H1 (cell line): Measurements from ENCODE around the gene CUL2. TPM values are rescaled to one million over a fixed set of nuclear protein-coding genes. Genes with fewer than 3 reads are reported as not detected.

Source experiments
- CBX8 ChIP-seq: fragments of 300-800, 300-1000 bp; sonication (generic); IDR thresholded peaks from 2 replicates; pipeline ENCODE4 v1.7.1; 2016; ENCODE audit warnings: low read depth, low read length, borderline replicate concordance
- EP300 ChIP-seq, 2 experiments: IDR thresholded peaks; 1 replicate in 1 of 2; 2 replicates in 1 of 2; pipeline ENCODE4 v1.6.1; 2011 to 2012; ENCODE audit warnings: low read depth in 2 of 2, low read length in 2 of 2, mild to moderate bottlenecking in 2 of 2, borderline replicate concordance in 1 of 2, inconsistent platforms in 1 of 2, moderate library complexity in 1 of 2
- GABPA ChIP-seq: IDR thresholded peaks from 2 replicates; pipeline ENCODE4 v1.6.1; 2011; ENCODE audit warnings: mild to moderate bottlenecking, low read length, moderate library complexity, borderline replicate concordance; ENCODE audit not compliant: insufficient read depth
- HDAC2 ChIP-seq, 2 experiments: fragments of 300-600 bp in 1 of 2; sonication (generic) in 1 of 2; IDR thresholded peaks; 2 replicates each; pipeline ENCODE4 v1.6.1; 2011 to 2012; ENCODE audit warnings: low read depth in 2 of 2, low read length in 2 of 2, mild to moderate bottlenecking in 2 of 2, moderate library complexity in 2 of 2, borderline replicate concordance in 1 of 2, inconsistent platforms in 1 of 2
- HDAC6 ChIP-seq: IDR thresholded peaks from one replicate; pipeline ENCODE4 v1.7.1; 2012; ENCODE audit warnings: low read depth, mild to moderate bottlenecking, inconsistent platforms, low read length, moderate library complexity
- POU5F1 ChIP-seq: IDR thresholded peaks from 2 replicates; pipeline ENCODE4 v1.6.1; 2011; ENCODE audit warnings: low read depth, mild to moderate bottlenecking, low read length, moderate library complexity
- RAD21 ChIP-seq, 2 experiments: IDR thresholded peaks in 1 of 2; conservative IDR thresholded peaks in 1 of 2; 2 replicates each; pipeline ENCODE4 v1.6.1; 2011; ENCODE audit warnings: low read depth in 2 of 2, low read length in 2 of 2, improper control_type of control experiment in 1 of 2, inconsistent platforms in 1 of 2, mild to moderate bottlenecking in 1 of 2, moderate library complexity in 1 of 2
- RFX5 ChIP-seq: IDR thresholded peaks from 2 replicates; pipeline ENCODE4 v1.6.1; 2011; ENCODE audit warnings: low read depth, low read length, improper control_type of control experiment, borderline replicate concordance
- SP1 ChIP-seq: IDR thresholded peaks from 2 replicates; pipeline ENCODE4 v1.6.1; 2011; ENCODE audit warnings: low read depth, low read length
- polyA plus RNA-seq, 7 experiments: library from polyadenylated mRNA; depleted of rRNA in 3 of 7; stranded (reverse) in 5 of 7; unstranded in 2 of 7; fragments of >200 nt in 5 of 7; fragments of 200-250 nt in 2 of 7; gene quantifications; 1 replicate in 5 of 7; 2 replicates in 1 of 7; 4 replicates in 1 of 7; pipeline versions ENCODE4 v1.2.1 to v1.2.3, GENCODE V29; 2011 to 2013; ENCODE audit warnings: missing spikeins in 2 of 7, mixed read lengths in 2 of 7
- total RNA-seq: library from RNA; stranded (reverse); fragmentation: NEBNext Ultra II Directional; extraction: Animal tissue kit (Norgen Biotek cat#: 25700); gene quantifications from 2 replicates; pipeline ENCODE4 v1.2.1, GENCODE V29; 2021
- TF ChIP-seq, protein P1 (sequence below): fragments of 300-600 bp; sonication (generic); IDR thresholded peaks from 2 replicates; pipeline ENCODE4 v1.7.1; 2012; ENCODE audit warnings: low read length, moderate library complexity, mild to moderate bottlenecking, inconsistent platforms; ENCODE audit not compliant: insufficient replicate concordance

CUL2 gene
- total and polyA plus RNA-seq, 2 of the 8 experiments (the other 6 are each of a cell fraction or from before 2014, with no cell fraction given): 10.2 to 43.1 TPM

DNA sequence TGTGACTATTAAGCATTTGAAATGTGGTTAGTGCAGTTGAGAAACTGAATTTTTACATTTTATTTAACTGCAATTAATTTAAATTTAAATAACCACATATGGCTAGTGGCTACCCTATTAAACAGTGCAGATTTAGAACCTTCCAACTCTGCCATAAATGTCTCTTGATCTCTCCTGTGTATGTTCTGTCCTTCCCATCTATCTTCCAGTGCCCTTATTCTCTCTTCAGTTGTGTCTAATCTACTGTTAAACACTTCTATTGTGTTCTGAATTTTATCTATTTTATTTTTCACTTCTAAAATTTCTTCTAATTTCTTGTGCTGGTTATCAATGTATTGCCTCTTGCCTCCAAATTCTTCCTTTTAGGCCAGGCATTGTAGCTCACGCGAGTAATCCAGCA lies 105.0 kb downstream of the CUL2 start (continued):
- TF ChIP-seq, protein P1, sequence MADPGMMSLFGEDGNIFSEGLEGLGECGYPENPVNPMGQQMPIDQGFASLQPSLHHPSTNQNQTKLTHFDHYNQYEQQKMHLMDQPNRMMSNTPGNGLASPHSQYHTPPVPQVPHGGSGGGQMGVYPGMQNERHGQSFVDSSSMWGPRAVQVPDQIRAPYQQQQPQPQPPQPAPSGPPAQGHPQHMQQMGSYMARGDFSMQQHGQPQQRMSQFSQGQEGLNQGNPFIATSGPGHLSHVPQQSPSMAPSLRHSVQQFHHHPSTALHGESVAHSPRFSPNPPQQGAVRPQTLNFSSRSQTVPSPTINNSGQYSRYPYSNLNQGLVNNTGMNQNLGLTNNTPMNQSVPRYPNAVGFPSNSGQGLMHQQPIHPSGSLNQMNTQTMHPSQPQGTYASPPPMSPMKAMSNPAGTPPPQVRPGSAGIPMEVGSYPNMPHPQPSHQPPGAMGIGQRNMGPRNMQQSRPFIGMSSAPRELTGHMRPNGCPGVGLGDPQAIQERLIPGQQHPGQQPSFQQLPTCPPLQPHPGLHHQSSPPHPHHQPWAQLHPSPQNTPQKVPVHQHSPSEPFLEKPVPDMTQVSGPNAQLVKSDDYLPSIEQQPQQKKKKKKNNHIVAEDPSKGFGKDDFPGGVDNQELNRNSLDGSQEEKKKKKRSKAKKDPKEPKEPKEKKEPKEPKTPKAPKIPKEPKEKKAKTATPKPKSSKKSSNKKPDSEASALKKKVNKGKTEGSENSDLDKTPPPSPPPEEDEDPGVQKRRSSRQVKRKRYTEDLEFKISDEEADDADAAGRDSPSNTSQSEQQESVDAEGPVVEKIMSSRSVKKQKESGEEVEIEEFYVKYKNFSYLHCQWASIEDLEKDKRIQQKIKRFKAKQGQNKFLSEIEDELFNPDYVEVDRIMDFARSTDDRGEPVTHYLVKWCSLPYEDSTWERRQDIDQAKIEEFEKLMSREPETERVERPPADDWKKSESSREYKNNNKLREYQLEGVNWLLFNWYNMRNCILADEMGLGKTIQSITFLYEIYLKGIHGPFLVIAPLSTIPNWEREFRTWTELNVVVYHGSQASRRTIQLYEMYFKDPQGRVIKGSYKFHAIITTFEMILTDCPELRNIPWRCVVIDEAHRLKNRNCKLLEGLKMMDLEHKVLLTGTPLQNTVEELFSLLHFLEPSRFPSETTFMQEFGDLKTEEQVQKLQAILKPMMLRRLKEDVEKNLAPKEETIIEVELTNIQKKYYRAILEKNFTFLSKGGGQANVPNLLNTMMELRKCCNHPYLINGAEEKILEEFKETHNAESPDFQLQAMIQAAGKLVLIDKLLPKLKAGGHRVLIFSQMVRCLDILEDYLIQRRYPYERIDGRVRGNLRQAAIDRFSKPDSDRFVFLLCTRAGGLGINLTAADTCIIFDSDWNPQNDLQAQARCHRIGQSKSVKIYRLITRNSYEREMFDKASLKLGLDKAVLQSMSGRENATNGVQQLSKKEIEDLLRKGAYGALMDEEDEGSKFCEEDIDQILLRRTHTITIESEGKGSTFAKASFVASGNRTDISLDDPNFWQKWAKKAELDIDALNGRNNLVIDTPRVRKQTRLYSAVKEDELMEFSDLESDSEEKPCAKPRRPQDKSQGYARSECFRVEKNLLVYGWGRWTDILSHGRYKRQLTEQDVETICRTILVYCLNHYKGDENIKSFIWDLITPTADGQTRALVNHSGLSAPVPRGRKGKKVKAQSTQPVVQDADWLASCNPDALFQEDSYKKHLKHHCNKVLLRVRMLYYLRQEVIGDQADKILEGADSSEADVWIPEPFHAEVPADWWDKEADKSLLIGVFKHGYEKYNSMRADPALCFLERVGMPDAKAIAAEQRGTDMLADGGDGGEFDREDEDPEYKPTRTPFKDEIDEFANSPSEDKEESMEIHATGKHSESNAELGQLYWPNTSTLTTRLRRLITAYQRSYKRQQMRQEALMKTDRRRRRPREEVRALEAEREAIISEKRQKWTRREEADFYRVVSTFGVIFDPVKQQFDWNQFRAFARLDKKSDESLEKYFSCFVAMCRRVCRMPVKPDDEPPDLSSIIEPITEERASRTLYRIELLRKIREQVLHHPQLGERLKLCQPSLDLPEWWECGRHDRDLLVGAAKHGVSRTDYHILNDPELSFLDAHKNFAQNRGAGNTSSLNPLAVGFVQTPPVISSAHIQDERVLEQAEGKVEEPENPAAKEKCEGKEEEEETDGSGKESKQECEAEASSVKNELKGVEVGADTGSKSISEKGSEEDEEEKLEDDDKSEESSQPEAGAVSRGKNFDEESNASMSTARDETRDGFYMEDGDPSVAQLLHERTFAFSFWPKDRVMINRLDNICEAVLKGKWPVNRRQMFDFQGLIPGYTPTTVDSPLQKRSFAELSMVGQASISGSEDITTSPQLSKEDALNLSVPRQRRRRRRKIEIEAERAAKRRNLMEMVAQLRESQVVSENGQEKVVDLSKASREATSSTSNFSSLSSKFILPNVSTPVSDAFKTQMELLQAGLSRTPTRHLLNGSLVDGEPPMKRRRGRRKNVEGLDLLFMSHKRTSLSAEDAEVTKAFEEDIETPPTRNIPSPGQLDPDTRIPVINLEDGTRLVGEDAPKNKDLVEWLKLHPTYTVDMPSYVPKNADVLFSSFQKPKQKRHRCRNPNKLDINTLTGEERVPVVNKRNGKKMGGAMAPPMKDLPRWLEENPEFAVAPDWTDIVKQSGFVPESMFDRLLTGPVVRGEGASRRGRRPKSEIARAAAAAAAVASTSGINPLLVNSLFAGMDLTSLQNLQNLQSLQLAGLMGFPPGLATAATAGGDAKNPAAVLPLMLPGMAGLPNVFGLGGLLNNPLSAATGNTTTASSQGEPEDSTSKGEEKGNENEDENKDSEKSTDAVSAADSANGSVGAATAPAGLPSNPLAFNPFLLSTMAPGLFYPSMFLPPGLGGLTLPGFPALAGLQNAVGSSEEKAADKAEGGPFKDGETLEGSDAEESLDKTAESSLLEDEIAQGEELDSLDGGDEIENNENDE: no peak
- TF ChIP-seq RFX5: no peak
- TF ChIP-seq HDAC6: no peak
- TF ChIP-seq POU5F1: no peak
- TF ChIP-seq EP300 (IDR thresholded peaks at IDR 0.05; ENCODE audit: borderline replicate concordance in 1 of 2, low read depth in 2 of 2, low read length in 2 of 2): no peak
- no peak for TF ChIP-seq SP1
- no peak for TF ChIP-seq CBX8
- TF ChIP-seq GABPA: no peak
- no peak for TF ChIP-seq RAD21 (IDR thresholded peaks at IDR 0.05 in 1 of 2, conservative IDR thresholded peaks at IDR 0.05 in 1 of 2; ENCODE audit: low read depth in 2 of 2, low read length in 2 of 2)
- TF ChIP-seq HDAC2 (IDR thresholded peaks at IDR 0.05; ENCODE audit: borderline replicate concordance in 1 of 2, low read depth in 2 of 2, low read length in 2 of 2): no peak
